HG02678 (cell line): Measurements from ENCODE around the gene CDK16.
A peak's percentile ranks its signal among the peaks of the same experiment; 100 is the strongest.

Experiments used
- ATAC-seq: cut with Tn5 transposase; IDR thresholded peaks from one replicate; pipeline ENCODE4 v1.9.1; 2021; ENCODE audit warnings: mild to moderate bottlenecking, moderate library complexity; ENCODE audit not compliant: unreplicated experiment

CDK16 gene

DNA sequence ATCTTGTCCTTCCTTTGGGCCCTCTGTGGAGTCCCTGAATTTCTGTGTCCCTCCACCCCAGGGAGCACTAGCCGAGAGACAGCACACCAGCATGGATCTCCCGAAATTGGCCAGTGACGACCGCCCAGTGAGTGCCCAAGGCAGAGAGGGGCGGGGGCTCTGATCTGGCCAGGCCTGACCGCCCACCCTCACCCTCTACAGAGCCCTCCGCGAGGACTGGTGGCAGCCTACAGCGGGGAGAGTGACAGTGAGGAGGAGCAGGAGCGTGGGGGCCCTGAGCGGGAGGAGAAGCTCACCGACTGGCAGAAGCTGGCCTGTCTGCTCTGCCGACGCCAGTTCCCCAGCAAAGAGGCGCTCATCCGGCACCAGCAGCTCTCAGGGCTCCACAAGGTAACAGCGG lies 33.2 kb upstream of the CDK16 start:
- no peak for ATAC-seq

DNA sequence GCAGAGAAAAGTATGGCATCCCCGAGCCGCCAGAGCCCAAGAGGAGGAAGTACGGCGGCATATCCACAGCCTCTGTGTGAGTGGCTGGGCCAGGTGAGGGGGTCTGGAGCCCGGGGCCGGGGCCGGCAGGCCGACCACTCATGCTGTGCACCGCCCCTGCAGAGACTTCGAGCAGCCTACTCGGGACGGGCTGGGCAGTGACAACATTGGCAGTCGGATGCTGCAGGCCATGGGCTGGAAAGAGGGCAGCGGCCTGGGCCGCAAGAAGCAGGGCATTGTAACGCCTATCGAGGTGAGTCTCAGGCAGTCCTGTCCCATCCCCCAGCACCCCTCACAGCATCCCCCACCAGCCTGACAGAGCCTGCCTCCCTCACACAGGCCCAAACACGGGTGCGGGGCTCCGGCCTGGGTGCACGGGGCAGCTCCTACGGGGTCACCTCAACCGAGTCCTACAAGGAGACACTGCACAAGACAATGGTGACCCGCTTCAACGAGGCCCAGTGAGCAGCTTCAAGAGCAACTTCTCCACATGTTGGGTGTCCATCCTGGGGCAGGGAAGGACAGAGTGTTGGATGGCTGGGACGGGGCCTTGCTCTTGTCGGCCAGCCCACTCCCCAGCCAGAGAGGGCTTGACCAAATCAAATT lies 32.3 kb upstream of the CDK16 start:
- ATAC-seq: no peak

DNA sequence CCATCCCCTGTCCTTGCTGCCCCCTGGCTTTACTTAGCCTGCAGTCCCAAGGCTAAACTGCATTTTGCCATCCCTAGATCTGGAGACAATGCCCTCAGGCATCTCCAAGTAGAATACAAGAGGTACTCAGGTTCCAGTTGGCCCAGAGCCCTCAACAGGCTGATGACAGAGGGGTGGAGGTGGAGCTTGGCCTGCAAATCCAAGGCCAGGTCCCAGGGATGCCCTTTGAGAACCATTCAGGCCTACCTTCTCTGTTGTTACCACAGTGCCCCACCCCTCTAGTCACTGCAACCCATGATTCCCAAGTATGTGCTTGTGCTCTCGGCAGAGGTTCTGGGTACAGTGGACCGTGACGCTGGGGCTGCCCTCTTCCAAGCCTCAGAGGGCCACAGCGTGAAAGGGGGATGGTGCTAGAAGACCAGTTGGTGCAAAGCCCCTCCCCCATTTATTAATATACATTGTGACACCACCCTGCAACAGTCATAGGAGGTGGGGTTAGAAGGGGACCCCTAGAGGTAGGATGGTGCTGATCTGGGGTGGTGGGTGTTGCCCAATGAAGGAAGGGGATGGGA lies 31.3 kb upstream of the CDK16 start:
- no peak for ATAC-seq

DNA sequence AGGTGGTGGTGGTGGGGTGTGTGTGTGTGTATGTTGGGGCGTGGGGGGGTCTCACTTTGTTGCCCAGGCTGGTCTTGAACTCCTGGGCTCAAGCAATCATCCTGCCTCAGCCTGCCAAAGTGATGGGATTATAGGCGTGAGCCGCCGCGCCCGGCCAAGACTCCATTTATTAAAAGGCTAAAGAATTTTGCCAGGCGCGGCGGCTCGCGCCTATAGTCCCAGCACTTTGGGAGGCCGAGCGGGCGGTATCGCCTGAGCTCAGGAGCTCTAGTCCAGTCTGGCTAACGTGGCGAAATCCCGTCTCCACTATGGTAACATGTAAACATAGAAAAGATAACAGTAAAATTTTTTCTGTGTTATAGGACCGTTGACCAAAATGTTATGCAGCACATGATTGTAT lies 28.6 kb upstream of the CDK16 start:
- no peak for ATAC-seq

DNA sequence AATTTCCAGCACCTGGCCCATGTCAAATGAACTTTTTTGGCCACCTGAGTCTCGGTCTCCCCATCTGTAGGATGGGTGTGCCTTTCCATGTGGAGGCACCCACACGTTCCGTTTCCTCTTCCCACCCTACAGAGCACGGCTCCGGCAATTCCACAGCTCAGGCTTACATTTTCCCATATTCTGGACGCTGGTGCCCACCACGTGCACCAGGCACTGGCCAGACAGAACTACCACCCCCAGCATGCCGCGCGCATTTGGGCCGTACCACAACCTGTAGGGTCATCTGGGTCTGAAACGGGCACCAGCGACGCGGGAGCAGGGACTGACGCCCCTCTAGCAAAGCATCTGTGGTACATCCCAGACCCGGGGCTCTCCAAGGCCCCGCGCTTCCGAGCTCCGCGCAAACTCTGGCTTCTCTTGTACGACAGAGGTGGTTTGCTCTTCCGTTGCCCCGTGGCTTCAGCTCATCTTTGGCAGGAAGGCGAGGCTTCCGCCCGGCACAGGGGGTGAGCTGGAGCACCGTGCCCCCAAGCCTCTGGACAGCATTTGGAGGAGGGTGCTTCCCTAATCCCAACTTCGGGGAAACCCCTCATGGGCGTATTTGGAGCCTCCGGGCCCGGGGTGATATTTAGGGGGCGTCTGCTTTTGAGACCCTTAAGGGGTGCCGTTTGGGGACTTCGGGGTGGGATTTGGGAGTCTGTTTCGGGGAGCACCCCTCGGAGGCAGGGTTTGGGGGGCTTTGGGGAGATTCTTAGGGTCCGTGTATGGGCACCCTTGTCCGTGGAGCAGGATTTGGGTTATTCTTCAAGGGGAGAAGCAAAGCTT lies 27.8 kb upstream of the CDK16 start:
- peak; percentile 68 for ATAC-seq

DNA sequence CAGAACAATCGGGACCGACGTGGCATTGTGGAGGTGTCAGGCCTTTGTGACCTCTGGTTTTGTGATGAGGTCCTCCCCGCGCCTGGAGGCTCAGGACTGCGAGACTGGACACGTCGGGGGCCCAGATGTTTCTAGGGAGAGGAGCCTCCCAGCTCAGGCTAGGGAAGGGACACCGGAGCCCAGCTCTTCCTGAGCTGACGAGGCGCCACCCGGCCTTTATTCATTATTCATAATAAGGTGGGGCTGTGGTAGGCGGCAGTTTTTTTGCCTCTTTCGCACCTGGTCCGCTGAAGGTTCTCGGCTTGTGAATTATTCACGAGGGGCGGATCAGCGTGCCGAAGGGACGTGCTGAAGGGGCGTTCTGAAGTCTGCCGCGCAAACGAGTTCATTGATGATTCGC lies 27.1 kb upstream of the CDK16 start:
- no peak for ATAC-seq

DNA sequence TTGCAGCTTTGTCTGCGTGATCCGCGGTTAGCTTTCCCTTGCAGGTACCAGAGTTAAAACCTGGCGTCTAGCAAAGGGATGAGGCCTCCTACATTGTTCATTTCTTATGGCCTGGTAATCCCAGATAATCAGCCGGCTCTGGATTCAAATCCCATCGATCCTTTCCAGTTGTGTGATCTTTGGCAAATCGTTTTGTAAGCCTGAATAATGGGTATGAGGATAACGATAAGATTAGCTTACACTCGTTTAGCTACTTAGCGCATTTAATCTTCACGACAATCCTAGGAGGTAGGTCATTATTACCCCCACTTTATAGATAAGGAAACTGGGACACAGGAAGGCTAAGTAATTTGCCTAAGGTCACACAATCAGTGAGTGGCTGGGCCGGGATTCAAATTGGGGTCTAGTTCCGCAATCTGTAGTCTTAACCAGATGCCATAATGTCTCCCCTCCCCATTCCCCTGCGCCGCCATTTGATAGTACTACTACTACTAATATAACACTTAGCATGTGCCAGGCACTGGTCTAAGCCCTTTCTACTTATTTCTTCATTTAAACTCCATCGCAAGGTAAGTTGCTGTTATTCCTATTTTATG lies 26.6 kb upstream of the CDK16 start:
- no peak for ATAC-seq

DNA sequence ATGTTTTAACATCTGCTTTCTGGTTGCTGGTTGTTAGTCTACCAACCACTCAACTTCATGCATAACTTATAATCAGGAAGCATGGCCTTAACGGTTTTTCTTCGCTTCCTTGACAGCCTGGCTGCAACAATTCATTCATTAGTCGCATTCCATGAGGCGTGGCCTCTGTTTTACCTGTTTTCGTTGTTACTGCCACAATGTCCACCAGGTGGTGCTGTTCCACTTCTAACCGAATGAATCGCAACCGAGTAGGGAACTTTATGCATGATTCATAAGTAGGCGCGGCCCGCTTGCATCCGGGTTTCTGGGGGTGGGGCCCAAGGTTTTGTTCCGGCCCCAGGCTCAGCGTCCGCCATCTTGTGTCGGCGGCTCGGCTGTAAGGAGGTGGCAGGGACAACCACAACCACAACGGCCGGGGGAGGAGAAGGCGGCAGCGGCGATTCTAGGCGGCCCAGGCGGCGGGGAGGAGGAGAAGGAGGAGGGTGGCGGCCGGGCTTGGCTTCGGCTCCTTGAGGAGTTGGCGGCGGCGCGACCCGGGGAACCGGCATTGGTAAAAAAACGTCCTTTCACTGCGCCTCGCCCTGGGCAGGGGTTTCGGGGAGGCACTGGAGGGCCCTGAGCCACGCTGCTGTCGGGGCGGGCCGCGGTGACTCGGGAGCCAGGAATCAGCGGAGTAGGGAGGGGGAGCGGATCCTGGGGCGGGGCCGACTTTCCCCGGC lies 24.8 kb upstream of the CDK16 start, which contains the start of gene UBA1:
Gene UBA1 (plus strand): TSS at position 355 of the 719 bp plus-strand sequence. CDS start 4,974 bp downstream, outside the sequence.
- peak; percentile 67 for ATAC-seq

DNA sequence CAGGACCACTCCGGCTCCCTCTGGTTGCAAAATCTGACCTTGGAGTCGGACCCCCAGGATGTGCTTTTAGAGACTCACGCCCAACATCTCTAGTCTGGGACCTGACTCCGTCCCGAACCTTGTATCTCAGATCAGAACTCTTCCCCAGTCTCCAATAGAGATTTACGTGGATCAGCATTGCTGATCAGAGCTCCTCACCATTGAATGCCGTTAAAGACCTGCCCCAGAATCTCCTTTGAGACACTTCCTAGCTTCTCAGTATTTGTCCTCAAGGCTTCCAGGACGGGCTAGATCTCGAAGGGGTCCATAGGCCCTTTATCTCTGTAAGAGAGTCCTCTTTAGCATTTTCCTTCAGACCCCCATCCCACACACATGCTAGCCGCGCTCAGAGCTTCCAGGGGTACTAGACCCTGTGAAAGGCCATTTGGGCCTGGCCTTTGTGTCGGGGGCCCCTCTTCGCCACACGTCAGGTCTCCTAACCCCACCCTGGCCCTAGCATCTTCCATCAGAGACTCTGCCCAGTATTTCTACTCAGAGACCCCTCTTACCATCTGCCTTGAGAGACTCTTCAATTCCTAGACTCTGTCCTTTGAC lies 24.2 kb upstream of the CDK16 start:
- ATAC-seq: no peak

DNA sequence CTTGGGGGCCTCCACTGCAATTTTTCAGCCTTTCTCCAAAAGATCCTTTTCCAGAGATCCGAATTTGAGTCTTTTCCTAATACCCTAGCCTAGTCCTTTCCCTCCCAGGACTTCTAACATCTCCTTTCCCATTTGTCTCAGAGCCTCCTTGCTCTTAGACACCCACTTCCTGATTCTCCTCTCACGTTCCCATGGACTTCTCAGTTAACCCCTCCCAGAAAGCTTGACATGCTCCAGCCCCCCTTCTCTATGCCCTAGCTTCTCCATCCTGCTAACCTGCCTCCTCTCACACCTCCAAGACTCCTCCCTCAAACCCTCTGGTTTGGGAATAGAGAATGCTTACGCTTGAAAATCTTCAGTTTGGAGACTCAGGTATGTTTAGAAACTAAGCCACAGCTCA lies 22.4 kb upstream of the CDK16 start:
- ATAC-seq: no peak

DNA sequence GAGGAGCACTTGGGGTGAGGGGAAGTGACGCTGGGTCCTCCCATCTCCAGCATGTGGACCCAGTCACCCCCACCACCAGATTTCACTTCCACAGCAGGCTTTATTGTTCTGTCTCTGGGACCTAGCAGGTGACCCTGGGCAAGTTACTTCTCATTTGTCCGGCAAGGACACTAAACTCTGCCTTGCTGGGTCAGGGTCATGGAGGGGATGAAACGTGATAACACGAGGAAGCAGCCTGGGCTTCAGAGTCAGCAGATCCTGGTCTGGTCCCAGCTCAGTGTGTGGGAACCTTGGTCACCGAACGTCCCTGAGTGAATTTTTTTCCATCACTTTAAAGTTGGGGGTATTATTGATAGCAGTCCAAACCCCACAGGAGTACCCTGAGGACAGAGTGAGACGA lies 21.0 kb upstream of the CDK16 start:
- no peak for ATAC-seq

DNA sequence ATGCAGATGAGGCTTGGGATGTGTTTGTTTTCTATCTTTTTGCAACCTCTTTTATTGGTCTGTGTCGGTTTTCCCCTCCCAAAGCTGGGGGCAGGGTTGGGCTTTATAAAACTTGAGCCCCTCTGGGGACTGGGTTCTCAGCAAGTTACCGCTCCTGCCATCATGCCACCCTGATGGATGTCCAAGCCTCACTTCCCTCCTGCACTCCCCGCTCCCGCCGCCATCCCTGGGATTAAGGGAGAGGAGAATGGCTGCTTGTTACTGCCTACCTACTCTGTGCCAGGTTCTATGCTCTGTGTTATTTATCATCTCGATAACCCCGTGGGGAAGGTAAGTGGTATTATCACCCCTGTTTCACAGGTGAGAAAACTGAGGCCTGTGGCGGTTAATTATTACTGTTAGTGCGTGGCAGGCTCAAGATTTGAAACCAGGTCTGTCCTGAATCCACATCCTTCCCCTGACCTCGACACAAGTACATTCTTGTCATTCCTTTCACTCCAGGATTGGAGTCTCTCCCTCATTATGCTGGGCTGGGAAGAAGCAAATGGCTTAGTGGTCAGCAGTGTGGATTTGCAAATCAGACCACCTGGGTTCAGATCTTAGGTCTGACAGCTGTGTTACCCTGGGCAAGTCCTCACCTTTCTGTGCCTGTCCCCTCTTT lies 20.3 kb upstream of the CDK16 start:
- ATAC-seq: no peak

DNA sequence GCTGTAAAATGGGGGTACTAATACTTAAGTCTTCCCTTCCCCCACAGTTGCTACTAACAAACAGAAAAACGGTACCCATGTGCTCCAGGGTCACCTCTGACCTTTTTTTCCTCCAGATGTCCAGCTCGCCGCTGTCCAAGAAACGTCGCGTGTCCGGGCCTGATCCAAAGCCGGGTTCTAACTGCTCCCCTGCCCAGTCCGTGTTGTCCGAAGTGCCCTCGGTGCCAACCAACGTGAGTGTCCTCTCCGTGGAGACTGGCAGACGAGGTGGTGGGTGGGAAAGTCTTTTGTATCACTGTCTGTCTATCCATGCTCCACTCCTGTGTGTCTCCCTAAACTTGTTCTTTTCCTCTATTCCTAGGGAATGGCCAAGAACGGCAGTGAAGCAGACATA lies 19.8 kb upstream of the CDK16 start:
- no peak for ATAC-seq

DNA sequence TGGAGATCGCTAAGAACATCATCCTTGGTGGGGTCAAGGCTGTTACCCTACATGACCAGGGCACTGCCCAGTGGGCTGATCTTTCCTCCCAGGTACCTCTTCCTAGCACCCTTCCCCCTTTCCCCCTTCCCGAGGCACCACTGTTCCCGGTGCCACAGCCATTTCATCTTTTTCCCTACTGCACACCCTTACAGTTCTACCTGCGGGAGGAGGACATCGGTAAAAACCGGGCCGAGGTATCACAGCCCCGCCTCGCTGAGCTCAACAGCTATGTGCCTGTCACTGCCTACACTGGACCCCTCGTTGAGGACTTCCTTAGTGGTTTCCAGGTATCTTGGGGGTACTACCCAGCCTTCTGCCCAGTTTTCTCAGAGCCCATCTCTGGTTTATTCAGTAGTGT lies 19.2 kb upstream of the CDK16 start:
- no peak for ATAC-seq

DNA sequence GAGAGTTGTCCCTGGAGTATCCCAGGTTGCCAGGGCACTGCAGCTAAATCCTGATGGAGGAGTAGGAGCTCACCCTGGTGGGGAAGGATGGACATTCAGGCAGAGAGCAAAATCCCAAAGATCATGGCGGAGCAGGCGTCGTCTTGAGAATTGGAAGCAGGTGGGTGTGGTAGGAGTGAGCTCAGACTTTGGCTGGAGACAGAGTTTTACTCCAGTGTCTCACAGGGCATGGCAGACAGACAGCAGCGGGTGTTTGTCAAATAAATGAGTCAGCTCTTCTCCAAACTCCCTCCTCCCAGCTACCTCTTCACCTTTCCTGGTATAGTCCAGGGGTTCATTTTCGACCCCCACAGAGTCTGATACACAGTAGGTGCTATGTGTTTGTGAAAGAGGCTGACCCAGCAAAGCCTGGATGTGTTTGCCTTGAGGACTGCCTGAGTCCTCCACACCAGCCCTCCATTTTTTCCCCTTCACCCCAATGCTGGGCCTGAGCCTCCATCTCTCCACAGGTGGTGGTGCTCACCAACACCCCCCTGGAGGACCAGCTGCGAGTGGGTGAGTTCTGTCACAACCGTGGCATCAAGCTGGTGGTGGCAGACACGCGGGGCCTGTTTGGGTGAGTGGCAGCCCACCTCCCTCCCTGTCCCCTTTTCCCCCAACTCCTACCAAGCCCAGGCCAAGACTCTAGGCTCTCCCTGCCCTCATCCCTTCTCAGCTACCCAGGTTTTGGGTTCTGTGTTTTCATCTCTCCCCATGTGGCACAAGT lies 17.9 kb upstream of the CDK16 start:
- ATAC-seq: no peak

DNA sequence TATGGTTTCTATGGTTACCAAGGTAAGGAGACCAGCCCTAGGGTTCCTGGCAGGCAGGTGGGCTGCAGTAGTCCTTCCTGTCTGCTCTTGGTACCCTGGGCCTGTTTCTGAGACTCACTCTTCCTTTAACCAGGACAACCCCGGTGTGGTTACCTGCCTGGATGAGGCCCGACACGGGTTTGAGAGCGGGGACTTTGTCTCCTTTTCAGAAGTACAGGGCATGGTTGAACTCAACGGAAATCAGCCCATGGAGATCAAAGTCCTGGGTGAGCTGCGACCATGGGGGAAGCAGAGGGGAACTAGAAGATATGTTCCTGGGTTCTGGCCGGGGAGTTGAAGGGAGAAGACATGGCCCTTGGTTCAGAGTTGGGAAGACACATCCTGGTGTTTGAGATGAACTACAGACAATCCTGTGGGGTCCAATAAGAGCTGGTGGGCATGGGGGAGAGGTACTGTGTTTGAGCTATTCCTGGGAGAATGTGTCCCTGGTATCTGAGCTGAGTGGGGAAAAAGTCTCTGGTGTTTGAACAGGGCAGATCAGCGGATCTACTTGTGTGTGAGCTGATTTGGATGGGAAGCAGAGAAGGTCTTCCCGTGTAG lies 17.0 kb upstream of the CDK16 start:
- no peak for ATAC-seq

DNA sequence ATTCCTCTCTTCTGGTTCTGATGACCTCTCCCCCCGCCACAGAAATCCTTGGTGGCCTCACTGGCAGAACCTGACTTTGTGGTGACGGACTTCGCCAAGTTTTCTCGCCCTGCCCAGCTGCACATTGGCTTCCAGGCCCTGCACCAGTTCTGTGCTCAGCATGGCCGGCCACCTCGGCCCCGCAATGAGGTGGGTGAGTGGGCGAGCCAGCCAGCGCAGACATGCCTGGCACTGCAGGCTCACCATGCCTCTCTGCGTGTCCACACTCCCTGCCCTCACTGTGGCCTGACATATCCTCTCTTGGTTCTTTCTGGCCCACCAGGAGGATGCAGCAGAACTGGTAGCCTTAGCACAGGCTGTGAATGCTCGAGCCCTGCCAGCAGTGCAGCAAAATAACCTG lies 16.2 kb upstream of the CDK16 start:
- no peak for ATAC-seq

DNA sequence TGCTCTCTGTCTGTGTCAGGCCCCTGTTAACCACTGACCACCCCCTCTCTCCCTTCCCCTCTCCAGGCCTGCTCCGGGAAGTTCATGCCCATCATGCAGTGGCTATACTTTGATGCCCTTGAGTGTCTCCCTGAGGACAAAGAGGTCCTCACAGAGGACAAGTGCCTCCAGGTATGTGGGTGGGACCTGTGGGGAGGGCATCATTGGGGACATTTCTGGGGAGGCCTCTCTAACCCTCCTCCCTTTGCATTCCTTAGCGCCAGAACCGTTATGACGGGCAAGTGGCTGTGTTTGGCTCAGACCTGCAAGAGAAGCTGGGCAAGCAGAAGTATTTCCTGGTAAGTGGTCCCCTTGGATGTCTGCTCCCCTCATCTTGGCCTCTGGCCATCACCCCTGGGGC lies 15.6 kb upstream of the CDK16 start:
- ATAC-seq: no peak

DNA sequence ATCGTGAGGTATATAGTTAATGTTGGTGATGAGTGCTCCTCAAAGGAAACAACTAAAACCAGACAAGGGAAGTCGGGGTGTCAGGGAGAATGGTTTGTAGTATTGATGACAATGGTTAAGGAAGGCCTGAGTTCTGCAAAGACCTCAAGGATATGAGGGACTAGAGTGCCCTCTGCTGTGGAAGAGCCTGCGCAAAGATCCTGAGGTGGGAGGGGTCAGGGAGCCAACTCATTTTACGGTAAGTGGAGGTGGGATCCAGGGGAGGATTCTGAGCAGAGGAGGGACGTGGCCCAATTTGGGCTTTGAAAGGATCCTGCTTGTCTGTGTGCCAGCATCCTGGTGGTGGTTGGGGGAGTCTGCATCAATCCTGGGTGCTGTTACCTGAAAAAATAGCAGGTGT lies 13.5 kb upstream of the CDK16 start:
- no peak for ATAC-seq
